Stimulated activated CD8-positive, alpha-beta memory T cell treated with anti-CD3 and anti-CD28 coated beads, Interleukin-4, amount 100 ng/mL, for 4 hours (primary cell): ENCODE data around the gene ANKRD44.
"Not testable (repeated sequence)": the region's sequence is repeated elsewhere in the genome, so short reads cannot be mapped to it uniquely, and the experiment has no call there.

ENCODE experiments used
- DNase-seq, 2 donors: peaks; one replicate each; pipeline ENCODE4 v3.0.0-alpha.2; 2020; ENCODE audit warnings: low read depth in 2 of 2, low spot score in 1 of 2

Gene ANKRD44

GRCh38 chr2:197080578-197081216 lies 229.9 kb downstream of the ANKRD44 start:
- no peak for DNase-seq

GRCh38 chr2:197079832-197080555 lies 230.6 kb downstream of the ANKRD44 start:
- no peak for DNase-seq

- DNase-seq = no peak
Observed at GRCh38 chr2:197079414-197079813, 231.2 kb downstream of the ANKRD44 start.

GRCh38 chr2:197078535-197078934 lies 232.0 kb downstream of the ANKRD44 start:
- DNase-seq = no peak

GRCh38 chr2:197077336-197077735 lies 233.2 kb downstream of the ANKRD44 start:
- no peak for DNase-seq

GRCh38 chr2:197076652-197077051 lies 233.9 kb downstream of the ANKRD44 start:
- no peak for DNase-seq

- no peak for DNase-seq
Observed at GRCh38 chr2:197075754-197076337, 234.7 kb downstream of the ANKRD44 start.

- no peak for DNase-seq
Observed at GRCh38 chr2:197075281-197075680, 235.3 kb downstream of the ANKRD44 start.

- DNase-seq = no peak
Observed at GRCh38 chr2:197073701-197074433, 236.7 kb downstream of the ANKRD44 start.

- no peak for DNase-seq
Observed at GRCh38 chr2:197073270-197073669, 237.3 kb downstream of the ANKRD44 start.

GRCh38 chr2:197072533-197072932 lies 238.0 kb downstream of the ANKRD44 start:
- DNase-seq = no peak

GRCh38 chr2:197071790-197072436 lies 238.7 kb downstream of the ANKRD44 start:
- no peak for DNase-seq

- no peak for DNase-seq
Observed at GRCh38 chr2:197071213-197071612, 239.4 kb downstream of the ANKRD44 start.

- DNase-seq = no peak
Observed at GRCh38 chr2:197069958-197070357, 240.6 kb downstream of the ANKRD44 start.

GRCh38 chr2:197062574-197062973 lies 248.0 kb downstream of the ANKRD44 start:
- DNase-seq = not testable (repeated sequence)

- no peak for DNase-seq
Observed at GRCh38 chr2:197059477-197059876, 251.1 kb downstream of the ANKRD44 start.

GRCh38 chr2:197058777-197059300 lies 251.7 kb downstream of the ANKRD44 start:
- DNase-seq = no peak

- DNase-seq = no peak
Observed at GRCh38 chr2:197057959-197058358, 252.6 kb downstream of the ANKRD44 start.

- no peak for DNase-seq
Observed at GRCh38 chr2:197055045-197055444, 255.5 kb downstream of the ANKRD44 start.

- no peak for DNase-seq
Observed at GRCh38 chr2:197054437-197054836, 256.1 kb downstream of the ANKRD44 start.

GRCh38 chr2:197052356-197052755 lies 258.2 kb downstream of the ANKRD44 start:
- no peak for DNase-seq
